COLO668 (cell line): ENCODE results near the gene ST6GALNAC3.
"Not testable (repeated sequence)": the region's sequence is repeated elsewhere in the genome, so short reads cannot be mapped to it uniquely, and the experiment has no call there.

ENCODE experiments used
- DNase-seq: peaks from one replicate; lab custom pipeline; 2025; ENCODE audit not compliant: unreplicated experiment; lab: John Stamatoyannopoulos, UW

The ST6GALNAC3 gene

DNA sequence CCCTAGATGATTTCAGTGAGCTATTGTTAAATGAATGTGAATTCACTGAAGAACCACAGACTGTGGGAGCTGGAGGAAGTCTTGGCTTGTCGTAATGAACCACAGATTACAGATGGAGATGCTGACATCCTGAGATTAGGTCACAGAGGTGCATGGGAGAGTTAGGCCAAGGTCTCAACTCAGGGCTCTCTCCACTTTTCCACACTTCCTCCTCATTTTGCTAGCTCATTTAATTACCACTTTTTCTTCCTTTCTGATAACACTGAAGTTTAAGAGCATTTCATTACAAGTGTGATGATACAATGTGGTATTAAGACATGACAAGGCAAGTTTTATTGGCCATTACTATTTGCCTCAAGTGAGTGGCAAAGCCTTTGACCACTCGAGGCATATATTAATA, 30.8 kb downstream of the ST6GALNAC3 start:
- DNase-seq = no peak

DNA sequence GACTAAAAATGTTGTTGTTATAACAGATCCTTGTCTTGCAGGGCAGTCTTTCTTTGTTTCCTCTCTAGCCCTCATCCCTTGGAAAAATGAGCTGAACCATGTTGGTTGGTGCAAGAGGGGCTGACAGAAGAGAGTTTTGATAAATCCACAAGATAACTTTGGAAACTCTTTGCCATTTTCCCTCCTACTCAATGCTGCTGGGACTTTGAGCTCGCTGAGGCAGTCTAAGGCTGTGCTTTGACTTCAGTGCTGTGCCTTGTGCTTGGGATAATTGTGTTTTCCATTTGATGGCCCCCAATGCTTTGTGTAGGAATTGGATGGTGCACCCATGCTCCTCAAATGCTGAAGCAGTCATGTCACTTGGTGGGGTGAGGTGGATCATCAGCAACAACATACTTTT, 31.7 kb downstream of the ST6GALNAC3 start:
- DNase-seq = no peak

DNA sequence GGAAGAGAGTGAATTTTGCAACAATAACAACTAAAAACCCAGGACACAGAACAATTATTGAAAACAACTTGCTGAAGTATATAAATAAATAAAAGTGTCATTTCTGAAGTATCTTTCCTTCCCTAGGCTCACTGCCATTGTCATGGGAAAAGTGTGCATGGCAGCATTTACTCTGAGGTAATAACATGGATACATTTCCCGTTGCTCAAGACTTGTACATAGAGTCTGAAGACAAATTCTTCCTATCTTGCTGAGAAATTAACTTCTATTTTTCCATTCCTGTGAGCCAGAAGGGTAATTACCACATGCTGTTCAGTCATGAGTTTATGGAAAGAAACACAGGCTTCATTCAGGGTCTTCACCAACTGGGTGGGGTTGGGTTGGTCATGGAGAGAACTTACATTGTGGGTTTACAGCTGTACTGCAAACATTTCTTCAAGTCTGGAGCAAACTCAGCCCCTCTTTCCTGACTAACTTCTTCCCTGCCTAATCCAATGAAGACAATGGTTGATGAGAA, 32.2 kb downstream of the ST6GALNAC3 start:
- no peak for DNase-seq

DNA sequence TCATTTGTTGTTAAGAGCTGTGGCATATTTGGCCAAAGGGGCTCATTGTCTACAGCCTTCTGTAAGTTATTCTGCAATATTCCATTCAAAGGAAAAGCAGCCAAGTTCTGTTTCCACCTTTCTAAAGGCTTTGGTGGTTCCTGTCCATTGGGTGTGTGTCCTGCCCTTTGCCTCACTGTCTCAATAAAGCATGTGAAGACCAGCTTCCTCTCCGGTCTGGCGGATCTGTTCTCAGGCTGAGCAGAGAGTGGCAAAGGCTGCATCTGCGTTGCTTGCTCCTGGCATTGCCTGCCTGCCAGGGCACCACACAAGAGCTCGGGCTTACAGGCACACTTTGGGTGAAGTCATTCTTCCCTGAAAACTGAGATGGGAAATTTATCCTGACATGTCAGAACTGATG, 34.9 kb downstream of the ST6GALNAC3 start:
- no peak for DNase-seq

DNA sequence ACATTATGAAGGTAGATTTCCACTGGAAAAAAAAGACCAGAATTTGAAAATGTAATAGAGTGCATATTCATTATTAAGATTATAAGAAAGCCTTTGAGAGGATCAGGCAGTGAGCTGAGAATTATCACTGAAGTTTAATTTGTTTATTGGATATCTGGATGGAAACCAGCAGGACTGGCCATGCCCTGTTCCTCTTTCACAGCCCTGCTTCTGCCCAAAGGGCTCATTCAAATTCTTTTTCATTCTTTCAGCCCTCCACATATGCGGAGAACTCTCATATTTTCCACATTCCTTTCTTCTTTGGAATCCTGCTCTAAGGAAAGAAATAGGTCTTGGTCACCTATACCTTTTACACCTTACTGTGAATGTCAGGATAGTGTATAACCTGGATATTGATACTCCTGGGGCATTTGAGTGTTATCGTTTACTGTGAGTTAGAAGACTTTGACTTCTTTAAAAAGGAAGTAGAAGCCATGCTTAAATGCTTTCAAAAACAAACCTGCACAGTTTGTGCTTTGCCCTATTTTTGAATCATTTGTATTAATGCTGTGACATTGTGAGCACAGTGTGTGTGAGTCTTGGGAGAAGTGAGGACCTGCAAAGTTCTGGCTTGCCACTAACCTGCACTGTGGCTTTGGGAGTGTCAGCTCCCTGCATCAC, 35.5 kb downstream of the ST6GALNAC3 start:
- no peak for DNase-seq

DNA sequence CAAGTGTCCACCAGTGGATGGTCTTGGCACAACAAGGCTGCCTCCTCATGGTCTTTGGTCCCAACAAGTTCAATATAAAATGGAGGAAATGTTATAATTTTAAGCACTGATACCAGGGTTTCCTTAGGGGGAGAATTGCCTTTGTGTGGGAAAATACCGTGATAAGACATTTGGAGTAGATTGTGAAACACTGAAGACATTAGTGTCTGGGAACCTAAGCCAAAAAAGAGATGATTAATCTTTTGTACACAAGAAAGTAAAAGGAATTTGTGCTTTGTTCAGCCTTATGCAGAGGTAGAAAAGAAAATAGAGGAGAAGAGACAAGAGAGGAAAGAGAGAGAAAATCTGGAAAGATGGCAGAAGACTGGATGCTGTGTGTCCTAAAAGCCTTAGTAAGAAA, 36.1 kb downstream of the ST6GALNAC3 start:
- DNase-seq = no peak

DNA sequence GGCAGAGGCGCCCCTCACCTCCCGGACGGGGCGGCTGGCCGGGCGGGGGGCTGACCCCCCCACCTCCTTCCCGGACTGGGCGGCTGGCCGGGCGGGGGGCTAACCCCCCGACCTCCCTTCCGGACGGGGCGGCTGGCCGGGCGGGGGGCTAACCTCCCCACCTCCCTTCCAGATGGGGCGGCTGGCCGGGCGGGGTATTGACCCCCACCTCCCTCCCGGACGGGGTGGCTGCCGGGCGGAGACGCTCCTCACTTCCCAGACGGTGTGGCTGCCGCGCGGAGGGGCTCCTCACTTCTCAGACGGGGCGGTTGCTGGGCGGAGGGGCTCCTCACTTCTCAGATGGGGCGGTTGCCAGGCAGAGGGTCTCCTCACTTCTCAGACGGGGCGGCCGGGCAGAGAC, 37.8 kb downstream of the ST6GALNAC3 start:
- not testable (repeated sequence) for DNase-seq

DNA sequence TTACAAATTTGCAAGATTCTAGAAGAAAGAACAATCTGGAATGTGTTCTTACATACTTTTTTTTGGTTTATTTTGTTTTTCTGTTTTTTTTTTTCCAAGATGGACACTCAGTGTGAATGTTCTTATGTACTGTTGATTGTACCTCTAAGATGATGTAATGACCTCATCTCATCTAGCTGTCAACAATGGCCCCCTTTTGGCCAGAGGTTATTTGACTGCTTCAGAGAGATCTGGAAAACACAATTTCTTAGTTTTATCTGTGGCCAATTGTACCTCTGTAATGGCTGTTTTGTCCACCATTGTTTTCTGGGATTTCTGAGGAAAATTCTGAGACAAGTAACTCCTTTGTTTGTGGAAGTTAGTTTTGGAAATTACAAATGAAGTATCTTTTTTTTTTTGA, 38.9 kb downstream of the ST6GALNAC3 start:
- no peak for DNase-seq

DNA sequence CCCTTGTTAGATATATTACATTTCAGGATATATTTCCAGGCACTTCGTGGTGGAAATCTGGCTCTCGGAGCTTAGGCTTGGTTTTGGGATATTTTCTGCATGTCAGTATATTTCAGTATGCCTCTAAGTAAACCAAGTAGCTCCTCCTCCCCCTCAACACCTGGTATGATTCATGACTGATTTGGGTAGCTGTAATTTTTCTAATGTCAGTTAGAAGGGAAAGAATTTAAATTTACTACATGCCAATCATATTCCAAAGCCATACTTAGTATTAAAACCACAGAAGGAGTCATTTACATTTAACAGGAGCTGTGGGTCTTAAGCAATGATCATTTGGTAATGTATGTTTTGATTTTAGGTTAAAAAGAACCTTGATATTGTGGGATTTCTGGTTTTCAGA, 40.6 kb downstream of the ST6GALNAC3 start:
- no peak for DNase-seq

DNA sequence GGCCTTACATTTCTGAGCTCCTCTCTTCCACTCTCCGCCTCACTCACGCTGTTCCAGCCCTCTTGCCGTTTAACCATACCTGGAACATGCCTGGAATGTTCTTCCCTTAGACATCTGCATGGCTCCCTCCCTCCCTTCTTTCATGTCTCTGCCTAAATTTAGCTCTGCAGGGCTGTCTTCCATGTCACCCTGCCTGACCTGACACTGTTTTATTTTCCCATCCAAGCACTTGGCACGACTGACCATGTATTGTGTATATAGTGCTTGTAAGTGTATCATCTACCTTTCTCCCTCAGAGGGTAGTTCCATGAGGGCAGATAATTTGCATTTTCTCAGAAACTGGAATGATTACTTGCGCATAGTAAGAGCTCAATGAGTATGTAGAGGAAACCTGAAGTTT, 47.3 kb downstream of the ST6GALNAC3 start:
- DNase-seq = no peak

DNA sequence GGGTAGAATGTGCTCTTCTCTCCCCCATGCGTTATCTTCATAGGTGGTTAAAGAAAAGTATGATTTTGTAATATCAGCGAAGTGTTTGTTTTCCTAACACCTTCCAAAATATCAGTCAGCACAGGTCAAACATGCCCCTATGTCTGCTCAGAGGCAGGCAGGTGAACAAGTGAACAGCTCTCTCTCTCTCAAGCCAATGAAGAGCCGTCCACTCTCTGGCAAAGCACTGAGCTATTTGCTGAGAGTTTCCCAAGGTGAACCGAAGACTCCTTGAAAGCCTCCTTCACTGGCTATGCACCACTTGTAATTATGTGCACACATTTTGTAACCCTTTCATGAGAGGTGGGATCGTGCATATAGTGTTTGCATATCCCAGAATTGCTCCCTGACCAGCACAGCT, 47.7 kb downstream of the ST6GALNAC3 start:
- no peak for DNase-seq

DNA sequence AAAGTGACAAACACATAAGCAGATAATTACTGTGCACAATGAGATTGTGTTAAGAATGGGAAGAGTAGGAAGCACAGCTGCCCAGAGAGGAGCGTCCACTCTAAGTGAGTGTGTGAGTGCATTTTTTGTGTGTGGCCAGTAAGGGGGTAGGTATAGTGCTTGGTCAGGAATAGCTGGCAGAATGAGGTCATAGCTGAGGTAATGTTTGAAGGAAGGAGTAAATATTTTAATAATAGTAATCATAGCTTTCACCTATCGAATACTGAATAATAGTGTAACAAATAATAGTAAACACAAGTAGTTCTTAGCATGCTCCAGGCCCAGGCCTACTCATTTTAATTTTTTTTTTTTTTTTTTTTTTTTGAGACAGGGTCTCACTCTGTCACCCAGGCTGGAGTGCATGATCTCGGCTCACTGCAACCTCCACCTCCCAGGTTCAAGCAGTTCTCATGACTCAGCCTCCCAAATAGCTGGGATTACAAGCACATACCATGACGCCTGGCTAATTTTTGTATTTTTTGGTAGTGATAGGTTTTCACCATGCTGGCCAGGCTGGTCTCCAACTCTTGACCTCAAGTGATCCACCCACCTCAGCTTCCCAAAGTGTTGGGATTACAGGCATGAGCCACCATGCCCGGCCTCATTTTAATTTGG, 49.0 kb downstream of the ST6GALNAC3 start:
- DNase-seq = not testable (repeated sequence)

DNA sequence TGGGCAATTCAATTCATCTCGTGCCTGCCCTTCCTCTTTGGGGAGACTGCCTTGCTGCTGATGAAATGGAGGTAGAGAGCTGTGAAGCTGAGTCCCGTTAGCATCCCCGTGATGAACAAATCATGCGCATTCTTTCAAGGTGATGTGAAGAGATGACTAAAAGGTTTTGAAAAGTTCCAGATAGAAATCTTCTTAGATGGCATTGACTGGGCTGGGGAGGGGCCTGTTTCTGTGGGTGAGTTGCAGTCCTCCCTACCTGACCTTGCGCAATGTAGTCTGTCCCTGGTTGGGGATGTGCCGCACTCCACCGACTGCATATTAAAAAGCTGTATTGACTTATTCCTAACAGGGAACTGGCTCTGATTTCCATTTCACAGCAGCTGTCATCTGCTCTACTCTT, 49.6 kb downstream of the ST6GALNAC3 start:
- DNase-seq = no peak

DNA sequence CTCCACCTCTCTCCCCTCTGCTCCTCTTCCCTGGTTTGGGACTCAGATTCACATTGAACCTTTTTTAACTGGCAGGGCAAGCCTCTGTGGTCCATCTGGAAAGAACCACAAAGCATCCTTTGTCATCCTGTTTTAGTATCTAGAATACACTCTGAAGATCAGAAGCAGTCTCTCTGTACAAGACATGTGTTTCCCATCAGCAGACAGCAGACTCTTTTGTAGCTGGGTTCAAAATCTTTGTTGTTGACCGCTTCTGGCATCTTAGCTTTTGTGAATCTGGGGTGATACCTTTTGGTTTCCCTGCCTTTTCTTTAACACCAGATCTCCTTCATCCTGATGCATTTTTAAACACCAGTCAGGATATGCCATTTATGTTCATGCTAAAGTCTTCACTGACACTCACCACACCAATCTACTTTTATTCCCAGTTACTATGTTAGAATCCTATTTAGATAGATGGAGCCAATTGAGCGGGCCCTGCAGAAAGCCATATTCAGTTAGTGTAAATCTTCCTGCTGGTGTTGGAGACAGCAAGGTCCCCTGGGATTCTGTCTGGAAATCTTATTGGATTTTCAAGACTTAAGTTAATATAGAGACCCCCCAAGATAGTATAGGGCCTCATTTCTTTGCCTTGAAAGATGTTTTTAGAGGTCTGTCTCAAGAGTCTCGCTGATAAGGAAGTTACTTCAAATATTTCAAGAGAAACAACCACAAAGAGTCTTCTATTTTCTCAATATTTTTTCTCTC, 51.1 kb downstream of the ST6GALNAC3 start:
- no peak for DNase-seq

DNA sequence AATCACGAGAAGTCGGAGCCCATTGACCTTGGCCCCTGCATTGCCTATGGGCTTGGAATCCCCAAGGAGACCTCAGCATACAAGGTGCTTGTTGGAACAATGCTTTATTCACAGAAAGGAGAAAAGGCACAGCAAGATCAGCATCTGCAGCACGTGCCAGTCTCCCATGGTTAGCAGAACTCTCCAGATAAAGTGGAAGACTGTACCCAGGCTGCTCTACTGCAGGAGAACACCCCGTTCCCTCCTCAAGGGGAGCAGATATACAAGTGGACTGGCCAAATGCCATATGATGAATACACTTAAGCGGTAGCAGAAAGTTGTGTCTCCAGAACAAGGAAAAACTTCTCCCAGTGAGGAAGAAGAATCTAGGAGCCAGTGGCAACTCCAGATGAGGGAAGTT, 53.5 kb downstream of the ST6GALNAC3 start:
- no peak for DNase-seq

DNA sequence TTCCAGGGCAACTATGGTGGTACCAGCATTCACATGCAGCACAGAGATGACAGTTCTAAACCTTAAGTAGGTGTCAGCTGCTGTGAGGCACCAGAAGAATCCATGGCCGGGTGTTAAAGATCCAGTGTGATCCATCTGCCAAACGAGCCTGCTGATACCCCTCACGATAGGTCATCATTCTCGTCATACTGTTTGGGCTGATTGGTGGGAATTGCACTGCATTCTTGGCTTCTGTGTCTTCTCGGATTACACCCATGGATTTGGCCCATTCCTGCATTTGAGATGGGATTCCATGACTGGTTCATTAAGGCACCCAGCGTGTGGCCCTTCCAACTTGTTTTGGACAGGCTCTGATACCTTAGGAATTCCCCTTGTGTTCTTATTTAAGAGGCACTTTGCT, 55.2 kb downstream of the ST6GALNAC3 start:
- no peak for DNase-seq

DNA sequence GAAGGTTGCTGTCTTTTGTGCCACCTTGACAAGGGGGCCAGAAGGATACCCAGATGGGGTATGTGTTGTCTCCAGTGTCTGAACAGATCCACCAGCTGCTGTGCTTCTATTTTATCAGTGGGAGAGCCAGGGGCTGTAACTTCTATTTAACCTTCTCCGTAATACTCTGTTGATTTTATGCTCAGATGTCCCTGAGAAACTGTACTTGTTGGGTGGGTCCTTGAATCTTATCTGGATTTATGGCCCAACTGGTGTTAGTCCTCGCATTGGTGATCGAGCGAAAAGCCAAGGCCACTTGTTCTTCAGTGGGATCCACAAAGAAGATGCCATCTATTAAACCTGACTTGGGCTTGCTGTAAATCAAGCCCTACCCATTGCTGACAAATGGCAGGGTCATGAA, 56.4 kb downstream of the ST6GALNAC3 start:
- DNase-seq = no peak

DNA sequence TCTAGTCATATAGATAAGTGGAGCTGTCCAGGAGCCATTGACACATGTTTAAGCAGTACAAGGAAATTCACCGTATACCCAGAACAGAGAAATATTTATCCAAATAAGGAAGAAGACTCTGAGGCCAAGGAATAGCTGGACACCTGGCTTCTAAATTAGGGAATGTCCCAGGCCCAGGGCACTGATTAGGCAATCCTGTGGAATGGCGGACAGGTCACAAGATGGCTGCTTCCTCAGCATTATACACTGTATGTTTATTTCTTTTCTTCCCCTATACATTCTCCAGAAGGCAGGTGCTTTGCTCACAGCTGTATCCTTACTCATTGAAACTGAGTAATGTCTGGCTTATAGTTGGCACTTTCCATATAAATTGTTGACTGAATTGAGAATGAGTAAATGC, 59.4 kb downstream of the ST6GALNAC3 start:
- no peak for DNase-seq

DNA sequence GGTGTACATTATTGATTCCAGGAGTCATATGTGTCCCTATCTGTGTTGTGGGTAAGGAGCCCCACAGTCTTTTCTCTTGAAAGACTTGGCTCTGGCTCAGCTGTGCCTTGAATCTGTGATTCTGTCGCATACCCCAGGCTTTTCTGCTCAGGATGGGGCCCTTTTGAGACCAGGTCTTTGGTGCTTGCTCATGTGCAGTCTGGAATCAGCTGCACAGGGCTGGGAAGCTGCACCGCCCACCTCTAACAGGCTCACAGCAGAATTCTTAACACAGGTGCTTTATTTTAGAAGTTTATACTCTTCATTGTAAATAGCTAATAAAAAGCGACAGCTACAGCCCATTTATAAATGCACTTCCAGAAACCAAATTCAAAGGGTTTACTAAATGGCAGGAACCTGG, 61.3 kb downstream of the ST6GALNAC3 start:
- DNase-seq = no peak

DNA sequence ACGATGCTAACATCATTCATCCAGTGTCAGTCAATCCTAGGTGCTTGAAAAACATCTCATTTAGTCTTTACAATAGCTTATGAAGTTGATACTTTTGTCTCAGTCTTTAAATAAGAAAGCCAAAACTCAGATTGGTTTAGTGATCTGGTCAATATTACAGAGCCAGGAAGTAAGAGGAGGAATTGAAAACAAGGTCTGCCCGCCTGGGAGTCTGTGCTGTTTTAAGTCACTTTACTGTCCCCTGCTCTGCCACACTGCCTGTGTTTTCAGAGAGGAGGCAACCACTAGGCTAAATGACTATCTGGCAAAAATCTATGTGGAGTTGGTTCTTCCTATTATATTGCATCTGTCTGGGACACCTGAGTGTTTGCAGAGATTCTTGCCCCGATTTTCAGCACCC, 62.3 kb downstream of the ST6GALNAC3 start:
- DNase-seq = no peak

DNA sequence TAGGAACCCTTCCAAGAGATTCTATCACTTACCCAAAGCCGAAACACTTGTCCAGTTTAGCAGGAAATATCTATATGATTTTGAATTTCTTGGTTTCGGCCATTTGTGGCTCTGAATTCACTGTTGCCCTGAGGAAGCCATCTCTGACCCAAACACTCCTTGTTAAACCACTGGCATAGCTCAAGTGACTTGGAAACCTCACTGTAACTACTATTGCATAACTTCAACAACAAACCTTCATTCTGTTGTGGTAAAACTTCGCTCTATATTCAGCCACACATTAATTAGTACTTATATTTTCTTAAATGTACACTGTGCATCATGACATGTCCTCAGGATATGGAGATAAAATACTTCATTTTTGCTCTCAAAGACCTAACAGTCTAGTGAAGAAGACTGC, 63.2 kb downstream of the ST6GALNAC3 start:
- no peak for DNase-seq

DNA sequence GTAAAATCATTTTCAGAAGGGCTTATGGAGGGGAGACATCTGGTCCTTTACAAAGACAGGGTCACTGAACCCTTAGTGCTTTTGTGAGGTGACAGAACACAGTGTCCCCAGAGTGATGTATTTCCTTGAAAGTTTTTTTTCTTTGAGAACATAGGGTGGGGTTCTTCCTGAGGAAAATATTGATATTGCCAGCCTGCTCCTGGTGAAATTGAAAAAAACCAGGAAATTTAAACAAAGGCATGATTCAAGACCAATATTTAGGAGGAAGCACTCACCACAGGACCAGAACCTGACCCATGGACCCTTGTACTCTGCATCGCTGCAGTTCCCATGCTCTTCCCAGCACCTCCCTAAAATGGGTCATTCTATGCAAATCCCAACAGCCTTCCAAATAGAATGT, 63.7 kb downstream of the ST6GALNAC3 start:
- no peak for DNase-seq
